Measurements from ENCODE around the gene C4A.

GRCh38 chr6:31945507-31946369 is 36.1 kb upstream of the C4A start, which contains the start of gene CFB:
- TF ChIP-seq CTCF (tag by site-specific recombination; IDR thresholded peaks at IDR 0.05) (no peak), PBX3 (CRISPR knock-in tag; IDR thresholded peaks at IDR 0.05) (no peak), ZNF530 (tag by site-specific recombination; IDR thresholded peaks at IDR 0.05; ENCODE audit: low read depth) (no peak), INSM2 (tag by site-specific recombination; IDR thresholded peaks at IDR 0.05) (no peak), ZSCAN18 (tag by site-specific recombination; IDR thresholded peaks at IDR 0.05) (no peak)

Data from HEK293 (cell line).